Left renal cortex interstitium (tissue), 4 donors: Measurements from ENCODE around the gene ISCA1. TPM values are rescaled to one million over a fixed set of nuclear protein-coding genes. Genes with fewer than 3 reads are reported as not detected.
"Not testable (repeated sequence)": the region's sequence is repeated elsewhere in the genome, so short reads cannot be mapped to it uniquely, and the experiment has no call there.

Source experiments
- DNase-seq, 4 donors: peaks; one replicate each; pipeline ENCODE4 v3.0.0-alpha.2; 2013; ENCODE audit warnings: low read depth in 4 of 4, low spot score in 2 of 4, missing footprints in 1 of 4
- polyA plus RNA-seq, 4 donors: library from polyadenylated mRNA; unstranded; fragments of 120-200 nt; gene quantifications; one replicate each; pipeline ENCODE4 v1.2.1, GENCODE V29; 2013; ENCODE audit not compliant: insufficient read length in 4 of 4

Gene ISCA1
- polyA plus RNA-seq, result 10 to 100 TPM; 52.4 to 65.5 (median 61.7) TPM

DNA sequence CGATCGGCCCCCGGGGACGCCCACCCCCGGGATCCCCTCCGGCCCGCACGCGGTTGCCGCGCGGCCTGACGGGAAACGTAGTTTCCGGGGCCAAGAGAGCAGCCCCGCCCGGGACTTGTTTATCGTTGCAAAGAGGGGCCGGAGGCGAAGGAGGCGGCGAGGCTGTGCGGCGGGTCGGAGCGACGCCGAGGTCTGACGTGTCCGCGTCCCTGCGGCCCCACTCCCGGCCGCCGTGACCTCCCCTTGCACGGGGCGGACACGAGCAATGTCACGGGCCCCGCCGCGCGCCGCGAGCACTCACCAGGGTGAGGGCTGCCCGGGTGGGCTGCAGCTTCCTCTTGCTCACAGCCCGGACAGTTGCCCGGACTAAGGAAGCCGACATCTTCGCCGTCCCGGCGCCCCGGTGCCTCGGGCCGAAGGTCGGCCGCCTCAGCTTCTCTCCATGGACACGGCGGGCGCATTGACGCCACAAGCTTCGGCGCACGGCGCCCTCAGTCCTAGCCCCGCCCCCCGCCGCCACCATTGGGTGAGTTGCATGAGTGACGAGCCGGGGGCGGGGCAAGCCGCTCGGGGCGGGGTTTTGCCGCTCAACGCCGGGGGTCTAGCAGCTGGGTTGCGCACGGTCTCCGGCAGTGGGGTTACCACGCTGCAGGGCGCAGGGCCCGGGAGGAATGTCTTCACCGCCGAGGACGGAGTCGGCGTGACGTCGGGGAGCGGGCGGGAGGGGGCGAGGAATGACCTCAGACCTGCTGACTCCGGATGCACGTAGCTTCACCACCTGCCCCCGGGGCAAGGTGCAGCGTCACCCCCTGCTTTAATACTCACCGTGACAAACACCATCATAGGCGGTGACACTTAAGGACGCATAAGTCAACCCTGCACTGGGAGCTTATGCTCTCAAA lies at the start of gene ISCA1:
TSS of gene ISCA1 (minus strand) at position 462 of the 902 bp plus-strand sequence. CDS start at position 382, 80 bp downstream.
- peak; percentile 69 to 91 (median 90) for DNase-seq

DNA sequence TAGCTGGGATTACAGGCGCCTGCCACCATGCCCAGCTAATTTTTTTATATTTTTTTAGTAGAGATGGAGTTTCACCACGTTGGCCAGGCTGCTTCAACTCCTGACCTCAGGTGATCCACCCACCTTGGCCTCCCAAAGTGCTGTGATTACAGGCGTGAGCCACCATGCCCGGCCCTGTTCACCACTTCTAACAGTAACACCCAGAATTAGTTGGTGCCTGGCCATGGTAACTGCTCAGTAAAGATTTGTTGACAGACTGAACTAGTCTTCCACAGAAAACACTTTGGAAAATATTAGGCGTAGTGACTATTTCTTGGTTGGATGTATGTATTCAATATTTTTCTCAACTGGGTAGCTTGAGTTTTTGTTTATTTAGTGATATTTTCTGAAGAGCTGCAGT lies 47.8 kb upstream of the ISCA1 start:
- no peak for DNase-seq

- no peak for DNase-seq
Observed at GRCh38 chr9:86329649-86330048, 47.3 kb upstream of the ISCA1 start.

GRCh38 chr9:86328156-86328555 lies 45.8 kb upstream of the ISCA1 start:
- no peak for DNase-seq

GRCh38 chr9:86326536-86326935 lies 44.2 kb upstream of the ISCA1 start:
- no peak for DNase-seq

DNA sequence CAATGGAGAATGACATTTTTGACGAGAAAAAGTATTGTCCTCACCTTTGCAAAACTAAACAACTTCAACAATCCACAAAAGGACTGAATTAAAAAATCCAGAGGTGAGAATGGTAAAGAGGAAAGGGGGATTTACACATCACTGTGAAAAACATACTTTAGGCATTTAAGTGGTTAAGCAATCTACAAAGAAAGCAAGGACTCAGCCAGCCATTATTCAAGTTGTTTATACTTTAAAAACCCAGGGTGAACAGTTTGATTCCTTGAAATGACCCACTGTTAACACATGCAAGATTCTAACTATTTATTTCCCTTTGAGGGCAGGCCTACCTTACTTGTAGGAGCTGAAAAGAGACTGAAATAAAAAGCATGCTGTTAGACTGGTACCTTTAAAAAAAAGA lies 42.6 kb upstream of the ISCA1 start:
- DNase-seq, result no peak

- DNase-seq, result no peak
Observed at GRCh38 chr9:86324308-86324707, 42.0 kb upstream of the ISCA1 start.

DNA sequence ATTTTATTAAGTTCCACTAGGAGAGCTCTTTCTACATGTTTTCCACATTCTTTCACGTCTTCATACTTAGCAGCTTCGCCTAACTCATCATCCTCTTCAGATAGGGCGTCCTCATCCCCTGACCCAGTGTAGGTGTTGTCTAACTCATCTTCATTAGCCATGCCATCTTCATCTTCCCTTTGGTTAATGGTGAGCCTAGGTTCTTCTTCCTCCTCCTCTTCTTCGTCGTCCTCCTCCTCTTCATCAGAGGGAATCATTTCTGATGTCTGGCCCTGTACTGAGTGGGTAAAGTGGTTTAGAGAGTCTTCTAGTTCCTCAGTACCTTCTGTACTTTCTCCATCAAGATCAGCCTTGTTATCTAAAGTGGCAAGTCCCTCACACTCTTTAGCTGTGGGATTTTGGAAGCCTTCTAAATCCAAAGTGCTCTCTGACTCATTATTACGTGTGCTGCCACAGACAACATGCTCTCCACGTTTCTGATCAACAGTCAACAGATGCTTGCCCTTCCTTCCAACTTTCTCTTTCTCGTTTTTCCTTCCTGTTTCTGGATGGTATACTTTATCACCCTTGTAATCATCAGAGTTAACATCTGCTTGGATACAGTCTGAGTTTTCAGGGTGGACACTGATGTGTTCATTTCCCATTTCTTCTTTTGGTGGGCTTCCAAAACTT lies 40.8 kb upstream of the ISCA1 start:
- DNase-seq, result no peak

- DNase-seq, result no peak
Observed at GRCh38 chr9:86321373-86321772, 39.0 kb upstream of the ISCA1 start.

DNA sequence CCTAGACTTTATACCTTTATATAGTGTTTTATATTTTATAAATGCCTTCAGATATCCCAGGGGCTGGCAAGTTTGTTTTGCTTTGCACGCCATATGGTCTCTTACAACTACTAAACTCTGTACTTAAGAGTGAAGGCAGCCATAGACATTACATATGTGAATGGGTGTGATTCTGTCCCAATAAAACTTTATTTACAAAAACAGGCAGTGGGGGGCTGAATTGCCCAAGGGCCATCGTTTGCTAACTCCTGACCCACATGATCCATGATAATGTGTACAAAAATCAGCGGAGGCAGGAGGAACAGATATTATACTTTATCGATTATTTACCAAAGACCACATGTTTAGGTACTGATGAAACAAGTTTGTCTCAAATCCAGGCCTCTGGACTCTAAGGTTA lies 35.8 kb upstream of the ISCA1 start:
- DNase-seq, result no peak

- no peak for DNase-seq
Observed at GRCh38 chr9:86315078-86315477, 32.7 kb upstream of the ISCA1 start.

DNA sequence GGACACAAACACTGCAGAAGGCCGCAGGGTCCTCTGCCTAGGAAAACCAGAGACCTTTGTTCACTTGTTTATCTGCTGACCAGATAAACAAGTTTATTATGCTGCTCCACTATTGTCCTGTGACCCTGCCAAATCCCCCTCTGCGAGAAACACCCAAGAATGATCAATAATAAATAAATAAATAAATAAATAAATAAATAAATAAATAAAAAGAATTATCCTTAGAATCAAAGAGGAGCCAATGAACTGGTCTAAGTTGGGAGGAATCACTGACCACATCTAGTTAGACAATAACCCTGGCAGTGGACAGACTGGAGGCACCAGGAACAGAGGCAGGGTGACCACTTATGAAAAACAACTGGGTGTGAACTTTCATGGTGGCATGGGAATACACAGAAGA lies 30.6 kb upstream of the ISCA1 start:
- DNase-seq, result not testable (repeated sequence)

- no peak for DNase-seq
Observed at GRCh38 chr9:86308687-86309086, 26.3 kb upstream of the ISCA1 start.

- DNase-seq, result no peak
Observed at GRCh38 chr9:86304236-86304730, 21.9 kb upstream of the ISCA1 start.

DNA sequence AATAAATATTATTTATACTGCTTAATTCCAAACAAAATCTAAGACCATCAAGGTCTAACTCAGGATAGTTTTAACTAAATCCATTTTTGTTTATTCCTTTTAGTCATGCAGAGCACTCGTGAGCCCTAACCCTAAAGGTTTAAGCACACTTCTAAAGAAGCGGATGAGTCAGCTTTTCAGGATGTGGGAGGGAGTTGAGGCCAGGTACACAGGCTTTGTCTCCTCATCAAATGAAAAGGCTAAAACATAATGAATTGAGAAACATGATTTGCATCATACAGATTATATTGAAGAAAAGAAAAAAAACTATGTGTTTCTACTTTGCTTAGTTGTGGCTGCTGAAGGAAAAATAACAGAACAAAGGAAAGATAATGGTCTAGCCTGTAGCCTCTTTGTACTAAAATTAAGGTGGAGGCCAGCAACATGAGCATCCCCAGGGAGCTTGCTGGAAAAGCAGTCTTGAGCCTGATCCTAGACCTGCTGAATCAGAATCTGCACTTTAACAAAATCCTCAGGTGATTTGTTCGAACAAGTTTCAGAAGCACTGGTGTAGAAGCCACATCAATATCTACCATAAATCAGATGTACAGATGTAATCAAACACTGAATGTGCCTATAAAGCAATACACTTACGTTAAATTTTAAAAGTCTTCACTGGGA lies 21.1 kb upstream of the ISCA1 start:
- DNase-seq, result no peak

- DNase-seq, result no peak
Observed at GRCh38 chr9:86301686-86302085, 19.3 kb upstream of the ISCA1 start.

DNA sequence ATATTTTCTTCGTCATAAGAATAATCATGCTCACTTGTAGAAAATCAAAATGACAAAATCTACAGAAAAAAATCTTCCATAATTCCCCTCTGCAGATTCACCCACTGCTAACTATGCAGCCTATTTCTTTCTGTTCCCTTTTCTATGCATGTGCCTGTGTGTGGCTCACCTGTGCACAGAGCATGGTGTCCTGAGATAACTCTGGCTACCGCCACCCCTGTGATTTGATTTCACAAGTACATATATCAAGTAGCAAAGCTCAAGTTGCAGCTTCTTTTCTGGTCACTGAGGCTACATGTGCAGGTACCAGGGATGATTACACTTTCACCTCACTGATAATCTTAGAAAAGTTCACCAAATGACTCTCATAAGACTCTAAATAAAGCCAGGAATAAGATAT lies 18.4 kb upstream of the ISCA1 start:
- DNase-seq, result no peak

GRCh38 chr9:86298873-86299272 lies 16.5 kb upstream of the ISCA1 start:
- DNase-seq, result no peak

- not testable (repeated sequence) for DNase-seq
Observed at GRCh38 chr9:86290341-86290740, 8.0 kb upstream of the ISCA1 start.

- DNase-seq, result no peak
Observed at GRCh38 chr9:86288499-86289198, 6.3 kb upstream of the ISCA1 start.

DNA sequence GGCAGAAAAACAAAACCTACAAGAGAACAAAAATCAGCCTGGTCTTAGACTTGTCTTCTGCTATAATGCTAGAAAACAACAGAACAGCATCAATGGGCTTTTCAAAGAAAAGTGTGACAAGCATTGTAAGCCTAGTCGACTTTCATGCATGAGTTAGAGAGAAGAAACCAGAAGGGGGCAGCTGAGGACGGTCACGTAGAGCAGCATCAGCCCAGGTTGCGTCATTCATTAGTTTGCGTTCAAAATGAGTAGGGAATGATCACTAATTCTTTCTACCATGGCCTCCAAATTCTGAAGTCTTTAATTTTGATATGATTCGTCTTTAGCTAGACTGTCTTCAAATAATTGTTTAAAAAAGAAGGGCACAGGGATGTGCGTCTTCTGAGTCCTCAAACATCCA lies 4.7 kb upstream of the ISCA1 start:
- peak in 1 of 4 donors; percentile 28 for DNase-seq
